ENCODE data around the gene GRID1.

Gene GRID1

DNA sequence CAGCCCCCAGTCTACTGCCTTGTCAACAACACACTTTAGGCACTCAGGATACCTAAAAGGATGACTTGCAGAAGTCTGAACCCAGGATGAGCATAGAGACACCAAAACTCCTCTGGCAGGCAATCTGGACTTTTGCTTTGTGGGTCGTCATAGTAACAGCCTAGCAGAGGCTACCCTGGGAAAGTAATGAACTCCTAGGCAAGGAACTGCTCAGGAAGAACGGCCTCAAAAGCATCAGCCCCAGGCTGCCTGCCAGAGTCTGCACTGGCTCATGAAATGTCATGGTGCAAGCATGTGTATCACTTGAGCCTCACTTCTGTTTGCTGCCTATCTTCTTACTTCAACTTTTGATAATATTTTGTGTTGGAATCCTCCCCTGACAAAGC, 715.1 kb downstream of the GRID1 start:
- TF ChIP-seq CTCF (IDR thresholded peaks at IDR 0.05; ENCODE audit: poor library complexity, severe bottlenecking): no peak
- H3K9me3 ChIP-seq (ENCODE audit: severe bottlenecking): no peaks in the 10 kb centered on the region
- H3K4me1 ChIP-seq (ENCODE audit: insufficient read depth, poor library complexity, severe bottlenecking): peaks cover 2% of the 10 kb centered on the region
- no peaks in the 10 kb centered on the region for H3K27me3 ChIP-seq (ENCODE audit: insufficient read depth, poor library complexity, severe bottlenecking)
- no peak overlapping the region for H3K4me3 ChIP-seq (ENCODE audit: severe bottlenecking)
- no peaks in the 10 kb centered on the region for H3K36me3 ChIP-seq (ENCODE audit: low read depth)
- no peak for DNase-seq (ENCODE audit: low spot score)
- no peak overlapping the region for H3K27ac ChIP-seq (ENCODE audit: poor library complexity, severe bottlenecking)
- ATAC-seq (ENCODE audit: low read depth): no peak

GRCh38 chr10:85650791-85651496, 715.7 kb downstream of the GRID1 start:
- no peaks in the 10 kb centered on the region for H3K27me3 ChIP-seq (ENCODE audit: insufficient read depth, poor library complexity, severe bottlenecking)
- TF ChIP-seq CTCF (IDR thresholded peaks at IDR 0.05; ENCODE audit: poor library complexity, severe bottlenecking): no peak
- H3K27ac ChIP-seq (ENCODE audit: poor library complexity, severe bottlenecking): no peak overlapping the region
- H3K36me3 ChIP-seq (ENCODE audit: low read depth): no peaks in the 10 kb centered on the region
- ATAC-seq (ENCODE audit: low read depth) (no peak), DNase-seq (ENCODE audit: low spot score) (no peak)
- no peaks in the 10 kb centered on the region for H3K9me3 ChIP-seq (ENCODE audit: severe bottlenecking)
- no peak overlapping the region for H3K4me3 ChIP-seq (ENCODE audit: severe bottlenecking)
- peaks cover 4% of the 10 kb centered on the region for H3K4me1 ChIP-seq (ENCODE audit: insufficient read depth, poor library complexity, severe bottlenecking)

DNA sequence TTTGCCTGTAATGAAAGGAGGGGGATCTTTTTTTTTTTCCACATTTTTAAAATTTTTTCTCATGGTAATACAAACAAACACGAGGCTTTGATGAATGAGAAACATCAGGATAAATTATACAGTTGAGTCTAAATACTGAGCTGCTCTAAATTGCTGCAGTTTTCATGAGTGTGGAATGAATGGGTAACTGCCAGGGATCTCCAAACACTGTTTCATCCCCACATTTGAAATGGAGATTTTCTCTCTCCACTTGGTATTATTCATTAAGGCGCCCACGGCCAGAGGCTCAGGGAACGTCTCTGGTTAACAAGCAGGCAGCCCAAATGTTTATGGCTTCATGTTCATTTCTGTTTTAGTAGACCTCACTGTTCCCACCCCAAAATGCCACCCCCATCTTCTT, 717.1 kb downstream of the GRID1 start:
- H3K4me1 ChIP-seq (ENCODE audit: insufficient read depth, poor library complexity, severe bottlenecking): peaks cover 4% of the 10 kb centered on the region
- no peaks in the 10 kb centered on the region for H3K36me3 ChIP-seq (ENCODE audit: low read depth)
- DNase-seq (ENCODE audit: low spot score) (no peak), ATAC-seq (ENCODE audit: low read depth) (no peak)
- no peak overlapping the region for H3K27ac ChIP-seq (ENCODE audit: poor library complexity, severe bottlenecking)
- no peak overlapping the region for H3K4me3 ChIP-seq (ENCODE audit: severe bottlenecking)
- H3K27me3 ChIP-seq (ENCODE audit: insufficient read depth, poor library complexity, severe bottlenecking): no peaks in the 10 kb centered on the region
- TF ChIP-seq CTCF (IDR thresholded peaks at IDR 0.05; ENCODE audit: poor library complexity, severe bottlenecking): no peak
- H3K9me3 ChIP-seq (ENCODE audit: severe bottlenecking): no peaks in the 10 kb centered on the region

DNA sequence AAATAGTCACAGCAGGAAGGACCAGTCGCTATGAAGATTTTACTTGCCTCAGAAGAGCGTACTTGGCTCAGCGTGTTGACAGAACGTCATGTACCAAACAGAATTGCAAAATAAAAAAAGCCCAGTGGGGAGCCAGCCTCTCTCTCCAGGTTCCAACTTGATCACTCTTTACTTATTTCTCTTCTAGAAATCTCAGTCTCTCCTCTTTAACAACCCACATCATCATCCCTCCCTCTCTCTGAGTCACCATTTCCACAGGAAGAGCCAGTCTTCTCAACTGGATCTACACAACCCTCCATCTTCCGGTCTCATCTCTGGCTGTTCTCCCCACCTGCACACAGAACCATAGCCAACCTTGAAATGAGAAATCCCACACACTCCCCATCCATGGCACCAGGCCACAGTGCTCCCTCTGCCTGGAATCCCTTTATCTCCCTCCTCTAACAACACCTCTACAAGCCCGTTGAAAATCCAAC, 718.3 kb downstream of the GRID1 start:
- H3K36me3 ChIP-seq (ENCODE audit: low read depth): no peaks in the 10 kb centered on the region
- no peaks in the 10 kb centered on the region for H3K27me3 ChIP-seq (ENCODE audit: insufficient read depth, poor library complexity, severe bottlenecking)
- no peak for TF ChIP-seq CTCF (IDR thresholded peaks at IDR 0.05; ENCODE audit: poor library complexity, severe bottlenecking)
- no peak overlapping the region for H3K4me3 ChIP-seq (ENCODE audit: severe bottlenecking)
- H3K9me3 ChIP-seq (ENCODE audit: severe bottlenecking): no peaks in the 10 kb centered on the region
- no peak for DNase-seq (ENCODE audit: low spot score)
- no peak overlapping the region for H3K27ac ChIP-seq (ENCODE audit: poor library complexity, severe bottlenecking)
- peaks cover 16% of the 10 kb centered on the region for H3K4me1 ChIP-seq (ENCODE audit: insufficient read depth, poor library complexity, severe bottlenecking)
- ATAC-seq (ENCODE audit: low read depth): no peak

GRCh38 chr10:85647741-85648140, 718.9 kb downstream of the GRID1 start:
- Histone ChIP-seq H3K9me3 (ENCODE audit: severe bottlenecking) (no peaks in the 10 kb centered on the region), H3K36me3 (ENCODE audit: low read depth) (no peaks in the 10 kb centered on the region), H3K27me3 (ENCODE audit: insufficient read depth, poor library complexity, severe bottlenecking) (no peaks in the 10 kb centered on the region), H3K4me1 (ENCODE audit: insufficient read depth, poor library complexity, severe bottlenecking) (peaks cover 22% of the 10 kb centered on the region), H3K27ac (ENCODE audit: poor library complexity, severe bottlenecking) (no peak overlapping the region), H3K4me3 (ENCODE audit: severe bottlenecking) (no peak overlapping the region)
- ATAC-seq (ENCODE audit: low read depth) (no peak), DNase-seq (ENCODE audit: low spot score) (no peak)
- TF ChIP-seq CTCF (IDR thresholded peaks at IDR 0.05; ENCODE audit: poor library complexity, severe bottlenecking): no peak
